Loucy (cell line): ENCODE data around the gene CRHR2.

ENCODE experiments used
- CTCF ChIP-seq: fragments of 200-600 bp; sonication (generic); conservative IDR thresholded peaks from 2 replicates; pipeline ENCODE4 v1.5.1; 2014; ENCODE audit warnings: mild to moderate bottlenecking, antibody characterized with exemption, low read length
- EZH2phosphoT487 ChIP-seq: fragments of 200-600 bp; IDR thresholded peaks from 2 replicates; pipeline ENCODE4 v1.6.1; 2018; ENCODE audit warnings: antibody characterized with exemption, mild to moderate bottlenecking, moderate library complexity, borderline replicate concordance

GRCh38 chr7:30661926-30662325 is 20.3 kb downstream of the CRHR2 start:
- no peak for TF ChIP-seq CTCF
- no peak for TF ChIP-seq EZH2phosphoT487
